ENCODE measurements around the gene ZNF48. TPM values are rescaled to one million over a fixed set of nuclear protein-coding genes. Genes with fewer than 3 reads are reported as not detected.

The ZNF48 gene
- total RNA-seq, 1 donor from 2014 or later = 6.4 TPM

- DNase-seq = no peak
Measured at GRCh38 chr16:30358990-30359870, 36.0 kb upstream of the ZNF48 start.

GRCh38 chr16:30359871-30360170 lies 35.4 kb upstream of the ZNF48 start:
- DNase-seq = no peak

- no peak for DNase-seq
Measured at GRCh38 chr16:30361180-30361579, 34.0 kb upstream of the ZNF48 start.

GRCh38 chr16:30365200-30365599 lies 30.0 kb upstream of the ZNF48 start:
- DNase-seq = no peak

- no peak for DNase-seq
Measured at GRCh38 chr16:30366511-30366910, 28.7 kb upstream of the ZNF48 start.

GRCh38 chr16:30367349-30368009 lies 27.7 kb upstream of the ZNF48 start:
- DNase-seq = no peak

GRCh38 chr16:30368122-30368791 lies 27.0 kb upstream of the ZNF48 start:
- peak; percentile 15 for DNase-seq

- no peak for DNase-seq
Measured at GRCh38 chr16:30368792-30369090, 26.5 kb upstream of the ZNF48 start.

GRCh38 chr16:30369091-30369937 lies 25.9 kb upstream of the ZNF48 start:
- DNase-seq = peak; percentile 39

GRCh38 chr16:30369938-30370455 lies 25.2 kb upstream of the ZNF48 start:
- DNase-seq = no peak

- peak; percentile 100 for DNase-seq
Measured at GRCh38 chr16:30370456-30371247, 24.6 kb upstream of the ZNF48 start, which contains the start of gene TBC1D10B. Gene TBC1D10B, minus strand, starts transcription at chr16:30370494. Its CDS starts 311 bp downstream, at chr16:30370183.

- no peak for DNase-seq
Measured at GRCh38 chr16:30371248-30371816, 23.9 kb upstream of the ZNF48 start.

- DNase-seq = peak; percentile 96
Measured at GRCh38 chr16:30372038-30372712, 23.0 kb upstream of the ZNF48 start.

GRCh38 chr16:30372725-30373124 lies 22.5 kb upstream of the ZNF48 start:
- DNase-seq = peak; percentile 58

GRCh38 chr16:30374538-30374937 lies 20.7 kb upstream of the ZNF48 start, which contains the start of gene MYL11:
Gene MYL11, plus strand, starts transcription at chr16:30374802. Its CDS starts 56 bp downstream, at chr16:30374858.
- DNase-seq = peak; percentile 87

- DNase-seq = peak; percentile 66
Measured at GRCh38 chr16:30375864-30376263, 19.4 kb upstream of the ZNF48 start.

- DNase-seq = peak; percentile 55
Measured at GRCh38 chr16:30376461-30376902, 18.7 kb upstream of the ZNF48 start.

- DNase-seq = no peak
Measured at GRCh38 chr16:30377050-30377811, 18.0 kb upstream of the ZNF48 start.

- DNase-seq = peak; percentile 96
Measured at GRCh38 chr16:30377812-30378235, 17.4 kb upstream of the ZNF48 start.

Measured in tongue (tissue), 2 donors.